HK-2 (cell line): ENCODE data around the gene SLC24A5.
A peak's percentile ranks its signal among the peaks of the same experiment; 100 is the strongest.

Source experiments
- DNase-seq: peaks from one replicate; pipeline ENCODE4 v3.0.0-alpha.2; 2018; ENCODE audit not compliant: unreplicated experiment

The SLC24A5 gene

DNA sequence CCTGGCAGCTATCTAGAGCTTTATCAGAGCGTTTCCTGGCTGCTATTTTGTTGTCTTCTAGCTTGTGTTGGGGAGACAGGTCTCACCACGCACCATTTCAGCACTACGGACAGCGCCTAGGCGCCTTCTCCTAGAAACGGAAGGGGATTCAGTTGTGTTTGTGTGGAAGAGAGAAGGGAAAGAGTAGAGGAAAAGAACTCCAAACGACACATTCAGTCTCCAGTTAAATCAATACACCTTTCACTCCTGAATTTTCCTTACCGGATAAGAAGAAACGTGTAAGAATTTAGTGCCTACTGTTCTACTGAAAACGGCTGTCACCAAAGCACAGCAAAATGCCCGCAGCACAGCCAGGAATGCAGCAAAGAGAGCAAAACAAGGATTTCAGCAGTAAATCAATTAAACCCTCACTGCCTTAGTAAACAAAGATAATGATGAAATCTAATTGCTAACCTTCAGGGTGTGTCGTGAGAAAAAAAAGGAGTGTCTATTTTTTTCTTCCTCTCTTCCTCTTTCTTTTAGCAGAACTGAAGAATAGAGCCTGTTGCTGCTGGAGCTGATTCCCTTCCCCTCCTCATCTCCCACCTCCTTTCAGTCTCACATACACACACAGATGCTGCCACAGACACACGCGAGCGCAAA lies 70.3 kb downstream of the SLC24A5 start:
- DNase-seq: peak; percentile 41

DNA sequence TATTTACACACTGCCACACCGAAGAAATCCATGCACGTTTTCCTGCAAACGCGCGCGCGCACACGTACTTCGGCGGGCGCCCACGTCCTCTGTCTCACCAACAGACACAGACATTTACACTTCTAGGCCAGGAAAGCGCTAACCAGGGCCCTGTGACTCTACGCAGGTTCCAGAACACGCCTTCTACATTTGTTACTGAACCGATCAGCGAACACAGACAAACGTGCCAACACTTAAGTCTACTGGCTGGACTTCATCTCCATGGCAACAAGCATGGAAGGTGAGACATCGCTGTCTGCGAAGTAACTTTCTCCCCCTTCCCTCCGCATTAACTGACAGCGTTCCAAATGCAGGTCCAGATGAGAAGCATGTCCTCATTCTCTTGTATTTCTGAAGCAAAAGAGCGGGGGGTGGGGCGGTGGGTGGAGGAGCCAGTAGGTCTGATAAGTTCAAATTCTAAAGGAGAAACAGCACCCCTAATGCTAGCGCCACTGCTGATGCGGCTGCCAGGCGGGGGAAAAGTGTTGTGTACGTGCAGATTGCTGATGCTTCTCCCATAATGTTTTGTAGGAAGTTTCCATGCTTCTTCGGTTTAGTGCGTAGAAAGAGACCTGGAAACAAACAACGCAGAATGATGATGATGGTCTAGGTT lies 70.9 kb downstream of the SLC24A5 start, which contains the start of gene CTXN2:
TSS of gene CTXN2 (plus strand) at position 92 of the 652 bp plus-strand sequence. CDS start 9,636 bp downstream, outside the sequence.
- DNase-seq: no peak
